DMS53 treated with DMSO at 0.1 percent for 48 hours (cell line): ENCODE data around the gene IQGAP3.

Experiments used
- DNase-seq: peaks from one replicate; lab custom pipeline; 2025; ENCODE audit not compliant: unreplicated experiment; lab: John Stamatoyannopoulos, UW

Gene IQGAP3

DNA sequence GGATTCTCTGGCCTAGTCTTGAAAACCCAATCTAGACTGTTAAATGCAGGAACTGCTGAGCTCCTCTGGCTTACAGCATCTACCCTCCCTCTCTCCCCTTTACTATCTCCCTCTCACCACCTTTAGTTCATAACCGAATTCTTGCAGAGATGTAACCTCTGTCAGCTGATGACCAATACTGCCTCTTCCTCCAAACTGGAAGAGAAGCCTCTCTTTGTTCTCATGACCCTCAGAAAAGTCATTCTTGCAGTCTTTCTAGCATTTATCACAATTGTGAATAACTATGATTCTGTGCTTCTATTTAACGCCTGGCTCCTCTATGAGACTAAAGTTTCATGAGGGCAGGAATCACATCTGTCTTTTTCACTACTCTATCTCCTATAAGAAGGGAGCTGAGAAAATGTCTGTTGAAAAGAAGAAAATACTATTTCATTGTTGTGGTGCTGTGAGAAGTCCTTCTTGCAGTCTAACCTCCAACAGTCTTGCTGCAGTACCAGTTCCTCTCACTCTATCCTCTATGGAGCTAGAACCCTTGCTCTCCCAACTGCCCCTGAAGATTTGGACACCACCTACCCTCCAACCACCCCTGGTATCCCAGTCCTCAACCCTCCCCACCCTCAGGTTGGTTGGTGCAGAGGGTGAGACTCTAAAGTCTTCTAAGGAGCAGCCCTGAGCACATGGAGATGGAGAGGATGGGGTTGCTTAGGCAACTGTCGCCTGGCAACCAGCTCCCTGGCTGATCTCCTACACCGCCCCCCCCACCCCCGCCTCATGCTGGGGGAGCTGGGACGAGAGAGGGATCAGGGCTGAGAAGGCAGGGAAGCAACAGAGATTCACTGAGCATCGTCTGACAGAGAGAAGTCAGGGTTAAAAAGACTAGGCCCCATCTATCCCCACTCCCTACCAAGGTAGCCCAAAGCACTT lies 85.7 kb downstream of the IQGAP3 start:
- no peak for DNase-seq

DNA sequence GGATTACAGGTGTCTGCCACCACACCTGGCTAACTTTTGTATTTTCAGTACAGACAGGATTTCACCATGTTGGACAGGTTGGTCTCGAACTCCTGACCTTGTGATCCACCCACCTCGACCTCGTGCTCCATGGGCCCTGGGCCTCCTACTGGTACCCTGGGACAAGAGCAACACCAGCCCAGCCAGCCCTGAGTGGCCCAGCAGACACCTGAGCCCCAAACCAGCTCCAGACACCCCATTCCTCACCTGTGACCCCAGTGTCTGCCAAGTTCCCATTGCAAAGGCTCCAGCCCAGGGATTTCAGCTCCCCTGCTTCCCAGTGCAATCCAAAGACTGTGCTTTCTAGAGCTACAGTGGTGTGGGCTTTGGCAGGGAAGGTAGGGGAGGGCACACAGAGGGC lies 86.4 kb downstream of the IQGAP3 start:
- DNase-seq: no peak

DNA sequence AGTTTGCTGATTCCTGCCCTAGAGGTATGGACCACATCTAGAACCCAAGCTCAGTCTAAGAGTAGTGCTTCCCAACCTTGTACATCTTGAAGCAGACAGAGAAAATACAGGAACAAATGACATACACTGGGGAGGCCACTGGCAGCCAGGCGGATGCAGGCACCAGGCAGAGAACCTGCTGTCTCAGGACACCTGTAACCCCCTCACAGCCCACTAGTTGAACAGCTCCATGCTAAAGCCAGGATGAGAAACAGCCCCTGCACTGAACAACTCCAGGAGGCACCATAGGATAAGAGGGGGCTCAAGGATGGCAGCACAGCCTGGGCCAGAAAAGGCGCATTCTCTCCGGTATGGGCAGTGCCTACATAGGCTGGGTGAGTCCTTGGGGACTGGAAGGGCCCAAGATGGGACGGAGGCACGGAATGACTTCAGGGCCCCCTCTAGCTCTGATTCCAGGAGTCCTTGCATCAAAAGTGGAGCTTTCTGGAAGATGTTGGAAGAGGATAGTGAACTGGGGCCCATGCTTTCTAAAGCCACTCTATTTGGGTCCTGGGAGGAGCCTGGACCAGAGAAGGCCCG lies 87.8 kb downstream of the IQGAP3 start:
- DNase-seq: no peak

DNA sequence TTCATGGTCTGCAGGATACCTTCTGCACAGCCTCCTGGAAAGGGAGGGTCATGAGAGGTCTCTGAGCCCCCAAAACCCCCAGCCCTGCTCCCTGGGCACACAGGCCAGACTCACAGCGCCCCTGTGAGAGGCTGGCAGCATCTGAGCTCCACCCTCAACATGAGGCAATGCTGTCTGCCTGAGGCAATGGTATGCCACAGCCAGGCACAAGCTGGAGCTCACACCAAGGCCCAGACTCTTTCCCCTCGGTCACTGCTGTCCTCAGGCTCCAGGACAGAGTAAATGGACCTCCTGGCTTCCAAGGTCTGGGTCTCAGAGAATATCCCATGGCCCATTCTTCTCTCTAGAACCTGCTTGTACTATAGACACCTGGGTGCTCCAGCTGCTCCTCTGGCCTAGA lies 89.0 kb downstream of the IQGAP3 start:
- no peak for DNase-seq

DNA sequence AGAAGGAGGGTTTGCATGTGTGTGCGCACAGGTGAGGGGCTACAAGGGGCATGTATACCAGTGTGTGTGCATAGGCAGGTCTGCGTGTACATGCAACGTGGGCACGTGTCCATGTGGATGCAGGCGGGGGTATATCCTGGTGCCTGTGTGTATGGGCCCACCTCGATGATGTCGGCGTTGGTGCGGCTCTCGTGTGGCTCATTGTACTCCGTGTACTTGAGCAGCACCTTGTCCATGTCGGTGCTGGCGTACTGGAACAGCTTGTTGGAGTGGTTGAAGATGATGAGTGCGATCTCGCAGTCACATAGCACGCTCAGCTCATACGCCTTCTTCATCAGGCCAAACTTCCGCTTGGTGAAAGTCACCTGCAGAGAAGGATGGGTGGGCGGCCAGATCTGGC lies 90.1 kb downstream of the IQGAP3 start:
- DNase-seq: no peak

DNA sequence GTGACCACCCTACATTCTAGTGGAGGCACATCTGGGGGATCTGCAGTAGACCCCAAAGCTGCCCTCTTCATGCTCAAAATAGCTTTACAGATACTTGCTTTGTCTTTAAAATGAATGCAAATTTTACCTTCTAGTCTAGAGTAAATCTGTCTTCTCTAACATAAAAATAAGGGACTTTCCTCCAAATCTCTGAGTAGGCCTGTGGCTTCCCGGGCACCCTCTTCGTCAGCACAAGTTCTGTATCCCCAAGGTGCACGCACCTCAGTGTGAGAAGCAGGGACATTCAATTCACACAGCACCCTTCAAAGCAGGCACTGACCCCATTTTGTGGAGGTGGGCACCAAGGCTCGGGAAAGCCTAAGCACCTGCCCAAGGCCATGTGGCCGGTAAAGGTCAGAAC lies 90.8 kb downstream of the IQGAP3 start:
- no peak for DNase-seq

DNA sequence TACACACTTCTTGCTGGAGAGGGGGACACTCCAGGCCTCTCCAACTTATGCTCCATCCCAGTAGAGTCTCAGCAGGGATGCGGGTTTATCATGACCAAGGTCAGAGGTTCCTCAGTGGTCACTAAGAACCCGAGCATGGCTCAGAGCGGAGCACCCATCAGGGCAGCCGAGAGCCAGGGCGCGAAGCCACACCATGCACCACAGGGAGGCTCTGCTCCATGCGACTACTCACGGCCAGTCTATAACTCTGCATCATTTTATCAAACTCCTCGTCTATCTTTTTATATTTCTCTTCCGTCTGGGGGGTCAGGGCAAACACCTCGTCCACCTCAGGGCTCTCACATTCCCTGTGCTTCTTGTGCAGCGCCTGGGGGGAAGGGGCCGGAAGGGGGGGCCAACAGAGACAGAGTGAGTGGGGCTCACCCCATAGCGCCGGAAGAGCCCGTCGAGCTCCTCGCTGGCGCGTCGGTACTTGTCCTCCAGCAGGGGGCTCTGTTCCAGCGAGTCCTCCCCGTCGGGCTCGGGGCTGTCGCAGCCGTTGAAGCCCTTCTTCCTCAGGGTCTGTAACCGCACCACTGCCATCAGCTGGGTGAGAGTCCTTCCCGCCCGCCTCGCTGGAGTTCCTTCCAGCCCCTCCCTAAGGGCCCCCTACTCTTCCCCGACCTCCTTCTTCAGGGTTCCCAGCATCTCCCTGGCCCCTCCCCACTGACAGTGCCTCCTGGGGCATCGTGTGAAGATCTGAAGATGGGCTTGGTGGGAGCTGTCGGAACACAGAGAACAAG lies 91.8 kb downstream of the IQGAP3 start:
- DNase-seq: no peak

DNA sequence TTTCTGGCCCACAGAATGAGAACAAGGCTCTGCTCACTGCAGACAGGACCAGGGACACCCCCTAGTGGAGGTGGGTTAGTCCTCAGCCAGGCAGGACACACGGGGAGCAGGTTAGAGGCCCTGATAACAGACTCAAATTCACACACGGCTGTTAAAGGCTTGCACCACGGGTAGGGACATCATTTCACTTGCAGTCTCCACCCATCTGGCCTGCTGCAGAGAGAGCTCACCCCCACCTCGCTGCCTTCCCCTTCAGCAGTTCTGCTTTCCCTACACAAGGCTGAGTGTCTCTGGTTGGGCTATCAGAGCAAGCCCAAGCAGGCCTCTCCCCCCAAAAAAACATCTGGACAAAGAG lies 92.4 kb downstream of the IQGAP3 start:
- DNase-seq: no peak

DNA sequence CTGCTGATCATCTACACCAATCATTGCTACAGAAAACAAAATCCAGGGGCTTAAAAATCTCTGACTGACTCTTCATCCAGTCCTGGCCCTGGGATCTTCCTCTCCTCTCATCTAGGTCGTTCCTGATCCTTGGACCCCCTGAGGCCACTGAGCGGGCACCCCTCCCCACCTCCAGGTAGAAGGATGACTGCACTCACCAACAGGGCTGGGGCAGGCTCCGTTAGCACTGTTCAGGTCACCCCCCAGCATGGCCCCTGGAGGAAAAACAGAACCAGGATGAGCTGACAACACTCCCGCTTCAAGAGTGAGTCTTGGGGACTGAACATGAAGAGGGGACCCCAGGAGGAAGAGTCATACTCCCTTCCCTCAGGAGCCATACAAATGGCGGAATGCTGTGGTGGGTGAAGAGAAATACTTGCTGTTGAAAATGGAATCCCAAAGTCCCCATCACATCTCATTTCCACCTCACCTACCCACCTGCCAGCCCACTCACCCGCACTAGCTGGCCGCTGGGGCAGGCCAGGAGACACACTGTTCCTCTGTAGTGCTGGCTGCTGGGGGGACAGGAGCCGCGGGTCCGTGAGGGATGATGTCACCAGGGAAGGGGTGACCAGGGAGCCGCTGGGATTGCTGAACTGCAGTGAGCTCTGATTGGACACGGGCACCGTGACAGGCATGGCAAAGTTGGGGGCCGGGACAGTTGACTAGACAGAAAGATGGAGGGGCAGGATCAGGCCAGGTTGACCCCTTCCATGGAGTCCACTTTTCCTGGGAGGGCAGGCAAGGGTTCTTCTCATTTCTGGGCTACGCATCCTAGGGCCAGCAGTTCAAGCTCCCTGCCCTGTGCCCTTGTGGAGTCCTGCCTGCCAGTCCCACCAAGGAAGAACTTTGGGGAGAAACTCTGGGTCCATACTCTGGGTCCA lies 93.0 kb downstream of the IQGAP3 start:
- no peak for DNase-seq

DNA sequence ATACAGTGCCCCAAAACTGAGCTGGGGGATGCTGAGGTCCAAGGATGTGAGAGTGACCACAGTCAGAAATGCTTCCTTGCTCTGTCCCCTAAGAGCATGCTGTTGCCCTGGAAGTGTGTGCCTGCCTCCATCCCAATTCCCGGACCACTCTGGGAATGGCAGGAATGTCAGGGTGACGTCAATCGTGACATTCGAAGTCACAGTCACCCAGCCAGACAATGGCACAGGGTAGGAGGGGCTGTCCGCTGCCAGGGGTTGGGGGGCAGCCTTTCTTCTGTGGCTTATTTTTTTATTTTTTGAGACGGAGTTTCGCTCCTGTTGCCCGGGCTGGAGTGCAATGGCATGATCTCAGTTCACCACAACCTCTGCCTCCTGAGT lies 94.1 kb downstream of the IQGAP3 start:
- DNase-seq: no peak

DNA sequence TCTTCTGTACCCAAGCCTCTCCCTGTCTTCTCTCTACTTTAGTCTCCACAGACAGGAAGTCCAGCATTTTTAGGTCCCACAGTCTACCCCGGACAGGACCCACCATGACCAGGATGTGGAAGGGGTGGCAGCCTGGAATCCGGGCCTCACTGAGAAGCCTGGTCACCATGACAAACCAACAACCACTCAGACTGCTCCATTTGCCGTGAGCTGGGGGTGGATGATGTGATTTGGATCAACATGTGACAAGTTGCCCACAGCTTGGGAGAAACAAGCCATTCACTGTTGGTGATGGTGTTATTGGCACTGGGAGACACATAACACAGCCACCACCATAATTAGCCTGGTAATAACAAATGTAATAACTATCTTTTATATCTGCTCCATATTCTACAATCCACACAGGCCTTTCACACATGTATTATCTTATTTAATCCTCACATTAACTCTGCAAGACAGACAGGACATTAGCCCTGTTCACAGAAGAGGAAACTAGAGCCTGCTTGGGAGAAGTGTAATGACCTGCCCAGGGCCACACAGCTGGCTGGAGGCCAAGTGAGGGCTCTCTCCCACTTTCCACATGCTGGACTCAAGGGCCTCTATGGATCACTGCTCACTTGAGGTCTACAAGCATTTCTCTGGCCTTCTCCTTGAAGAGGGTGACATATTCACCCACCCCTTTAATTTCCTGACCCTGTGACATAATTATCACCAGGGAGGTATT lies 94.7 kb downstream of the IQGAP3 start:
- no peak for DNase-seq

DNA sequence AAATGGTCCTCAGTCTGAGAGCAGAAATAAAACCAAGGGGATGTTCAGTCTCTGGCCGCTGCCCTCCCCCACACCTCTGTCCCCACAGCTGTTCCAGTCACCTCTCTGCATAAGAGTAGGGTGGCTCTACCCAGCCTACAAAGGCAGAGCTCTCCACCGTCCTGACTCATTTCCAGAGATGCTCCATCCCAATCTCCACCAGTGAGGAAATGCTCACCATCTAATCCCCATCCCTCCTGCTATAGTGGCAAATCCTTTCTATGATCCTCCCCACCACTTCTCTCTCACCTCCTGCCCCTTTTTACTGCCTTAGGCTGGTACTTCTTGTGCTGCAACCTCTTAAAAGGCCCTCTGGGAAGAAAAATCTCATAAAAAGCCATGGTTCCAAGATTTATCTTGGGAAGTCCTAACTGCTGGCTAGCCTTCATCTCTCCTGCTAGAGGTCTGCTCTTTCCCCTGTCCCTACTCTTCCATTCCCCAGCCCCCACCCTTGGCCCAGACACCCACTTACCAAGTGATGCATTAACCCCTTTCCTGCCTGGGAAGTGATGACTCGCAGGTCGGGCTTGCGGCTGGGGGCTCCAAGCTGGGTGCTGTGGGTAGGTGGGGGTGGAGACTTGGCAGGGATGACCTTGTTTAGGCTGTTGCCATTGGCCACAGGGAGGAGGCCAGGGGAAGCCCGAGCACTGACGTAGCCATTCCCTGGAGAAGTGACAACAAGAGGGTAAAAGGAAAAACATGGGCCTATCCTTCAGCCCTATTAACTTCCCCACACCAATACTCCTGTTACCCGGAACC lies 95.7 kb downstream of the IQGAP3 start:
- DNase-seq: no peak

DNA sequence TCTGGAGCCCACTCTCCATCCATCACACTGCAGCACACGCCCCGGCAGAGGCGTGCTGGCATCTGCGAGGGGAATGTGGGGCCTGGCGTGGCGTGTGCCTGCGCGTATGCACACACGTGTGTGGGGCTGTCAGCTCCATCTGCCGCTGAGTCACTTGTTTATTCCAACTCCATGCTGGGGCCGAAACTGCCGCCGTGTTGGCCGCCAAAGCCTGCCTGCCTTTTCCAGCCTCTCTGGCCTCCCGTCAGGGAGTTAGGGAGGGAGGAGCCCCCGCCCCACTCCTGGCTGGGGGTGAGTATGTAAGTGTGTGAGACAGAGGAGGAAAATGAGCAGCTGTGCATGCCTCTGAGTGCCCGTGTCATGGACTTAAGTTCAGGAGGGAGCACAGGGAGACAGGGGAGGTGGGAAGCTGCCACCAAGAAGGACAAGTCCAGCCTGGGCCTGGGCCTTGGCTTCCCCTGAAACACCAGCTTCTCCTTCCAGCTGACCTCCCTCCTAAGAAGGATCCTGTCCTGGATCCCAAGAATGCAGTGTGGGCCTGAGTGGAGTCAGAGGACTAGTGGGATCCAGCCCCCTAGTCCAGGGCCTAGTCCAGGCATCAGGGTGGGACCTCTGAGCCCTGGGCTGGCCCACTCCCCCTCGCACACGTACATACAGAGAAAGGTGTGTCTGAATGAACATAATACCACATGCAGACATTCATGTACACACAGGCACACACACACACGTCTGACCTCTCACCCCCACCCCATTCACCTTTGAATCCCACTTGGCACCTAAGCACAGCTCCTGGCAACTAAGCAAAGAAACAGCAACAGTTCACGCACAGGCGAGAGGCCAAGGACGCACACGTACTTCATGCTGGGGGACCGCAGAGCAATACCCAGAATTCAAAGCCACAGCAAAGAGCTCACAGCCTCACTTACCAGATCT lies 96.5 kb downstream of the IQGAP3 start:
- DNase-seq: no peak
